Esophagus (tissue), 2 donors: ENCODE data around the gene PTPRH. TPM values are rescaled to one million over a fixed set of nuclear protein-coding genes. Genes with fewer than 3 reads are reported as not detected.

ENCODE experiments used
- H3K27ac ChIP-seq, 2 donors: one replicate each; pipeline ENCODE4 v1.5.1; 2013; ENCODE audit warnings: low read depth in 2 of 2, mild to moderate bottlenecking in 2 of 2, inconsistent platforms in 1 of 2, low read length in 1 of 2, moderate library complexity in 1 of 2
- H3K27me3 ChIP-seq, 2 donors: one replicate each; pipeline ENCODE4 v1.6.1; 2013; ENCODE audit warnings: low read length in 2 of 2, control low read depth in 1 of 2, mild to moderate bottlenecking in 1 of 2; ENCODE audit not compliant: insufficient read depth in 2 of 2, control insufficient read depth in 1 of 2
- H3K36me3 ChIP-seq, 2 donors: one replicate each; pipeline ENCODE4 v1.6.1; 2013; ENCODE audit warnings: low read length in 1 of 2; ENCODE audit not compliant: control insufficient read depth in 2 of 2, insufficient read depth in 2 of 2
- H3K4me1 ChIP-seq, 2 donors: one replicate each; pipeline ENCODE4 v1.6.1; 2013; ENCODE audit warnings: low read length in 1 of 2; ENCODE audit not compliant: control insufficient read depth in 2 of 2, insufficient read depth in 2 of 2
- H3K4me3 ChIP-seq, 2 donors: one replicate each; pipeline ENCODE4 v1.5.1; 2013; ENCODE audit warnings: low read length in 2 of 2, mild to moderate bottlenecking in 2 of 2, low read depth in 1 of 2, moderate library complexity in 1 of 2
- H3K9me3 ChIP-seq, 2 donors: one replicate each; pipeline ENCODE4 v1.6.1; 2013; ENCODE audit warnings: mild to moderate bottlenecking in 2 of 2, low read depth in 1 of 2, low read length in 1 of 2, moderate library complexity in 1 of 2; ENCODE audit not compliant: control insufficient read depth in 2 of 2, insufficient read depth in 1 of 2
- WGBS, 2 donors: extraction: QIAGEN DNeasy Blood & Tissue Kit; methylation state at CpG; one replicate each; pipeline ENCODE4 v1.1.7; 2013; 5-methylcytosine and 5-hydroxymethylcytosine counted together
- polyA plus RNA-seq, 2 donors: library from polyadenylated mRNA; stranded (reverse); fragments of 200-250 nt; gene quantifications; one replicate each; pipeline ENCODE4 v1.2.3, GENCODE V29; 2013
- donor health status: healthy with polysubstance abuse.
- donor health status: Bipolar disorder and iron deficiency.

PTPRH gene
- polyA plus RNA-seq, 2 donors: 0.10 to 0.19 TPM

DNA sequence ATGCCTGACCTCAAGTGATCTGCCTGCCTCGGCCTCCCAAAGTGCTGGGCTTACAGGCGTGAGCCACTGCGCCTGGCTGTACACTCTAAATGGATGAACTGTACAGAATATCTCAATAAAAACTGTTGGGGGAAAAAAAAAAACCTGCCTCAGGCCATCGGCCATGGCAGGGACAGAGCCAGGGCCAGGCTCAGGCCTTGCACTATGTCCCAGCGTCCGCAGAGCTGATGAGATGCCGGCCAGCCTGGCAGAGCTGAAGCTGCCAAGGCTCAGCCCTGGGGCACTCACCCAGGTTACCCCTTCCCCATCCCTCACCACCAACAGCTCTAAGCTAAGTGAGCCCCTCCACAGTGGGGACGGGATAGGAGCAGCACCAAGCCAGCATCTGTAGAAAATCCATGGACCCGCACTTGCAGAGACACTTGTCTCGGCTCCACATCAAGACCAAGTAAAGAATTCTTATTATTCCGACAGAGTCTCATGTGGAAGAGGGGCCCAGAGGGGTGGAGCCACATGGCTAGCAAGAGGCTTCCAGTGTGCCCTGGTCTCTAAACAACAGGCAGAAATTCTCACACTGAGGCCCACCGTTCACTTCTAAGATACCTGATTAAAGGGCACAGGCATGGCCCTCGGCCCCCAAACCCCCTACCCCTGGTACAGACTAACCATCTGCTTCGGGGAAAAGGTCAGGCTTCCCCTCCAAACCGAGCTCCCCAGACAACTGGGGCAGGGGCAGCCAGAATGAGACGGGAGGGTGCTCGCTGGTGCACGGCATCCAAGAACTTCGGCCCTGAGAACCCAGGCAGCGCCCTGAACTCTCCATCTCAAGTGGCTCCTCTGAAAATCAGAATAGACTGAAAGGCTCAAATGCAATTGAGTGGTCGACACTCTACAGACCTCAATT lies 43.7 kb upstream of the PTPRH start:
- no peak overlapping the region for H3K4me3 ChIP-seq
- peaks cover 24 to 47% of the 10 kb centered on the region in 2 donors for H3K4me1 ChIP-seq
- H3K27ac ChIP-seq: peak overlapping the region in 1 of 2 donors; percentile 35
- 81 to 82% methylated on average over 21 of the region's 21 CpGs for WGBS, 2 donors
- H3K36me3 ChIP-seq: peaks cover 0 to 17% of the 10 kb centered on the region in 2 donors
- H3K27me3 ChIP-seq: no peaks in the 10 kb centered on the region
- no peaks in the 10 kb centered on the region for H3K9me3 ChIP-seq

GRCh38 chr19:55251341-55252081 lies 42.2 kb upstream of the PTPRH start:
- Histone ChIP-seq H3K4me3 (no peak overlapping the region), H3K36me3 (peaks cover 0 to 25% of the 10 kb centered on the region in 2 donors), H3K9me3 (no peaks in the 10 kb centered on the region), H3K27me3 (no peaks in the 10 kb centered on the region), H3K4me1 (peaks cover 20 to 49% of the 10 kb centered on the region in 2 donors), H3K27ac (peak overlapping the region; percentile 50 to 87)
- WGBS, 2 donors: 44 to 45% methylated on average over 19 of the region's 19 CpGs

DNA sequence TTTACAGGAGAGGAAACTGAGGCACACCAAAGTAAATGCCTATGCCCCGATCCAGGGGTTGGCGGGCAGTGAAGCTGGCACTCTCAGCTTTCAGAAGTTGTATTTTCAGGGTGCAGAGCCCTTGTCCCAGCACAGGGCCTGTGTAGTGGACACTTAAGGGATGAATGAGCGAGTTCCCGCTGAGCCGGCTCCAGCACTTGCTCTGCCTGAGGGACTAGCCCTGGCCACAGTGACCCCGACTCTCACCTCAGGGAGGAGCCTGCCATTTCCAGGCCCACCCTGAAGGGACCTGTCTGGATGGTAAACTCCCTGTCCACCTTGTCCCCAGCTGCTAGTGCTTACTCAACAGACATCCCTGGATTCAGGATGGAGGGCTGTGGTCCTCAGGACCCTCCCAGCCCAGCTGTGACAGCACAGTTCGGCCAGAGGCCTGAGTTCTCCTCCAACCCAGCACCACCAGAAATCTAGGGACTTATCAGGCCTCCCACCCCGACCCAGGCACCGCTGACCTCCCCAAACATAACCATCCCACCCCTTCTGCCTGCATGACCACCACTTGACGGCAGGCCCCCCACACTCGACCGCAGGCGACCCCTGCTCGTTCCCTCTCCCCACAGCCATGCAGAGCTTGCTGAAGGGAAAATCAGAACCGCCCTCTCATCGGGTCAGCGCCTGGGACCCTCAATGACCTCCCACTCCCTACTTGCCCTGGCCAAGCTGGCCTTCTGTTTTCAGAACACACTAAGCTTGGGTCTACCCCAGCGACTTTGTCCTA lies 41.1 kb upstream of the PTPRH start:
- 92 to 93% methylated on average over 18 of the region's 18 CpGs for whole genome bisulfite sequencing, 2 donors
- H3K4me1 ChIP-seq: peaks cover 10 to 40% of the 10 kb centered on the region in 2 donors
- H3K36me3 ChIP-seq: peaks cover 0 to 28% of the 10 kb centered on the region in 2 donors
- H3K9me3 ChIP-seq: no peaks in the 10 kb centered on the region
- no peak overlapping the region for H3K4me3 ChIP-seq
- no peaks in the 10 kb centered on the region for H3K27me3 ChIP-seq
- peak overlapping the region in 1 of 2 donors; percentile 87 for H3K27ac ChIP-seq

DNA sequence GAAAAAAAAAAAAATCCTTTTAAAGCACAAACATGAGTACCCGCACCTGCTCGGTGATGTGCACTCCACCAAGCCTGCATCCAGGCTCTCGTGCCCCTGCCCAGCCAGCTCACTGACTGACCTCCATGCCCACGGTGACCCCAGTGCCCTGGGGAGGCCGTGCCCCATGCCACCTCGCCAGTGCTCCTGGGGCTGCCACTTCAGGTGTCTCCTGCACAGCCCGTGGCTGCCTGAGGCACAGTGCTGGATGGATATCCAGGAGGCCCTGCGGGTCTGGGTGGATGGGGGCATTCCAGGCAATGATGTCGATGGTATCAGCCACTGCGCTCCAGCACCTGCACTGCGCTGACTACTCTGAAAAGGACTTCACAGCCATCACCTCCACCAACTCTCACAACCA lies 40.5 kb upstream of the PTPRH start:
- Histone ChIP-seq H3K9me3 (no peaks in the 10 kb centered on the region), H3K4me3 (no peak overlapping the region), H3K36me3 (peaks cover 0 to 34% of the 10 kb centered on the region in 2 donors), H3K27ac (no peak overlapping the region), H3K4me1 (peaks cover 9 to 35% of the 10 kb centered on the region in 2 donors), H3K27me3 (no peaks in the 10 kb centered on the region)
- 92 to 94% methylated on average over 11 of the region's 11 CpGs for WGBS, 2 donors

DNA sequence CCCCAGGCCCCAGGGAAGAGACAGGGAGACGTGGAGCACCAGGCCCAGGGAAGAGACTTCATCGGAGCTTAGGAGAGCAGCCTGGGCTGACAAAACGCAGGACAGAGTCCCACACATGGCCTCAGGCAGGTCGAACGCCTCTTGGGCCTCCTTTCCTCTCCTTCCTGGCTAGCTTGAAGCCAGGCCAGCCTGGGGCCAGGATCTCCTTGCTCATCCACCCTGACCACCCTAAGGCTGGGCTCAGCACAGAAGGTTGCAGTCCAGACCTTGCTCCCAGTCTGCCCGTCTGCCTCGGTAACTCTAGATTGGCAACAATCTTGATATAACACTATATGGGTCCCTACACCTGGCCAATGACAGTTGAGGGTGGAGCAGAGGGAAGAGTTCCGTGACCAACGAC lies 39.4 kb upstream of the PTPRH start:
- 73 to 78% methylated on average over 9 of the region's 9 CpGs for WGBS, 2 donors
- Histone ChIP-seq H3K36me3 (peaks cover 0 to 42% of the 10 kb centered on the region in 2 donors), H3K4me1 (peaks cover 3 to 34% of the 10 kb centered on the region in 2 donors), H3K27me3 (no peaks in the 10 kb centered on the region), H3K27ac (no peak overlapping the region), H3K4me3 (no peak overlapping the region), H3K9me3 (no peaks in the 10 kb centered on the region)

DNA sequence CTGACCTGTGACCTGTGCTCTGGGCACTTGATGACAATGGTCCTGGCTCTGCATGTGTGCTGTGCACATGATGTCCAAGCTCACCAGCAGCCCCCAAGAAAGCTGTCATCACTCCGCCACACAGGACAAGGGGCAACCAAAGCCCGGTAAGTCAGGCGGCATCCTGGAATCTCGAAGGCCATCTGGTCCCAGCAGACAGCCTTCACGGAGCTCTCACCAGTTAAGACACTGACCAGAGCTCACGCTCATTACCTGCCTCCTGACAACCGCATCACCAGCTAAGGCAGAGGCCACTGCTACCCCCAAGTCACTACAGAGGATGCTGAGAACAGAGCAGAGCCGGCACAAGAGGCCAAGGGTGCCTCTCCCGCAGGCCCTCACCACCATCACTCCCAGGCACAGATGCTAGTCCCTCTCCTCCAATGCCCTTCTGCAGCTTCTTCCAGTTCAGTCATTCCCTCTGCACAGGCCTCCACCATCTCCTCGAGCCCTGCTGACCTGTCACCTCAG lies 38.9 kb upstream of the PTPRH start:
- WGBS, 2 donors: 80% methylated on average over 10 of the region's 10 CpGs
- Histone ChIP-seq H3K27ac (no peak overlapping the region), H3K27me3 (no peaks in the 10 kb centered on the region), H3K4me1 (peaks cover 3 to 34% of the 10 kb centered on the region in 2 donors), H3K4me3 (no peak overlapping the region), H3K9me3 (no peaks in the 10 kb centered on the region), H3K36me3 (peaks cover 0 to 42% of the 10 kb centered on the region in 2 donors)

DNA sequence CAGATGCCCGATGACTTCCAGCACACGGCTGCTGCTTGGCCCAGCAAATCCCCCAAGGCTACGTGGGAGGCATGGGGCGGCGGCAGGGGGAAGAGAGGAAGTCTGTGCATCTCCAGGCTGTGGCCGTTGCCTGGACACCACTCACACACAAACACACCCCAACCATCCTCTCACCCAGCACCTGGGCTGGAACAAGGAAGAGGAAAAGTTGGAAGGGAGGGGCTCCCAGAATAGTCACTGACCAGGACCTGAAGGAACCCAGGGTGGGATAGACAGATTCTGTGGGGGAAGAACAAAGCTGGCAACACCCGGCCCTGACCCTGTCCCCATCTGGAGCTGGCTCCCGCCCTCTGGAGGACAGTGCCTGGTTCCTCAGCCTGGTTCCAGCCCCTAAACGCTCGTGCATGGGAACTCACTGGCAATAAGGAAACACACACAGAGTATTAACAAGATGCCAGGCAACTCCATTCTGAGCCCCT lies 38.4 kb upstream of the PTPRH start:
- no peak overlapping the region for H3K27ac ChIP-seq
- peaks cover 3 to 34% of the 10 kb centered on the region in 2 donors for H3K4me1 ChIP-seq
- 23 to 24% methylated on average over 10 of the region's 10 CpGs for WGBS, 2 donors
- no peak overlapping the region for H3K4me3 ChIP-seq
- peaks cover 0 to 42% of the 10 kb centered on the region in 2 donors for H3K36me3 ChIP-seq
- no peaks in the 10 kb centered on the region for H3K9me3 ChIP-seq
- no peaks in the 10 kb centered on the region for H3K27me3 ChIP-seq

- 88% methylated on average over 40 of the region's 40 CpGs for WGBS, 2 donors
- H3K36me3 ChIP-seq: peaks cover 4 to 46% of the 10 kb centered on the region in 2 donors
- no peak overlapping the region for H3K4me3 ChIP-seq
- no peak overlapping the region for H3K27ac ChIP-seq
- H3K27me3 ChIP-seq: no peaks in the 10 kb centered on the region
- no peaks in the 10 kb centered on the region for H3K9me3 ChIP-seq
- H3K4me1 ChIP-seq: peaks cover 3 to 33% of the 10 kb centered on the region in 2 donors
Measured at GRCh38 chr19:55246462-55247451, 37.5 kb upstream of the PTPRH start.
